ENCODE results near the gene TMEM140.
"Not testable (repeated sequence)": the region's sequence is repeated elsewhere in the genome, so short reads cannot be mapped to it uniquely, and the experiment has no call there.

The TMEM140 gene

GRCh38 chr7:135147899-135148721 lies at the start of gene TMEM140:
Gene TMEM140 (plus strand): TSS chr7:135148072. CDS start chr7:135164442, 16,370 bp downstream.
- Histone ChIP-seq H3K4me1 (ENCODE audit: control insufficient read depth, insufficient read depth, low read length) (peaks cover 7% of the 10 kb centered on the region), H3K9me3 (ENCODE audit: control insufficient read depth, insufficient read depth, low read length) (no peaks in the 10 kb centered on the region), H3K9ac (ENCODE audit: low read depth, low read length) (no peak within 1 kb of the TSS), H3K27me3 (ENCODE audit: control insufficient read depth, insufficient read depth, low read length) (no peaks in the 10 kb centered on the region), H3K4me3 (ENCODE audit: low read depth, low read length) (no peak within 1 kb of the TSS), H3K36me3 (ENCODE audit: control insufficient read depth, insufficient read depth, low read length) (no peaks in the 10 kb centered on the region)

GRCh38 chr7:135098391-135098790 lies 49.5 kb upstream of the TMEM140 start:
- no peaks in the 10 kb centered on the region for H3K4me1 ChIP-seq (ENCODE audit: control insufficient read depth, insufficient read depth, low read length)
- no peaks in the 10 kb centered on the region for H3K36me3 ChIP-seq (ENCODE audit: control insufficient read depth, insufficient read depth, low read length)
- no peak overlapping the region for H3K9ac ChIP-seq (ENCODE audit: low read depth, low read length)
- no peaks in the 10 kb centered on the region for H3K27me3 ChIP-seq (ENCODE audit: control insufficient read depth, insufficient read depth, low read length)
- no peaks in the 10 kb centered on the region for H3K9me3 ChIP-seq (ENCODE audit: control insufficient read depth, insufficient read depth, low read length)
- H3K4me3 ChIP-seq (ENCODE audit: low read depth, low read length), result no peak overlapping the region

DNA sequence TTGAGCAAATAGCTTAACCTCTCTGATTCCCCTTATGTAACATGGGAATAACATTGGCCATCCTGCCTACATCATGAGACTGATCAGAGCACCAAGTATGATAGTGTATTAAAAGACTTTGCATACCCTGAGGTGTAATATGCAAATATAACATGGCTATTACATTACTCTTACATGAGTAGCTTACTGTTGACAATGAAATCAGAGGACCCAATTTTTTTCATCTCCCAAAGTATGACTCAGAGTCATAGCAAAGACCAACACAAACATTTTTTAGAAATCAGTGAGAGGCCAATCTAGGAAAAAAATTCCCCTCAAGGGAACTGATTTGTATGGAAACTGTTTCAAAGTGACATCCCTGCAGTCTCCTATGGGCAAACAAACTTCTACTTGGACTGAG lies 47.0 kb upstream of the TMEM140 start:
- H3K27me3 ChIP-seq (ENCODE audit: control insufficient read depth, insufficient read depth, low read length), result no peaks in the 10 kb centered on the region
- H3K4me3 ChIP-seq (ENCODE audit: low read depth, low read length), result no peak overlapping the region
- H3K9me3 ChIP-seq (ENCODE audit: control insufficient read depth, insufficient read depth, low read length), result no peaks in the 10 kb centered on the region
- no peaks in the 10 kb centered on the region for H3K4me1 ChIP-seq (ENCODE audit: control insufficient read depth, insufficient read depth, low read length)
- H3K36me3 ChIP-seq (ENCODE audit: control insufficient read depth, insufficient read depth, low read length), result no peaks in the 10 kb centered on the region
- no peak overlapping the region for H3K9ac ChIP-seq (ENCODE audit: low read depth, low read length)

GRCh38 chr7:135102372-135102771 lies 45.5 kb upstream of the TMEM140 start:
- Histone ChIP-seq H3K27me3 (ENCODE audit: control insufficient read depth, insufficient read depth, low read length) (no peaks in the 10 kb centered on the region), H3K4me1 (ENCODE audit: control insufficient read depth, insufficient read depth, low read length) (no peaks in the 10 kb centered on the region), H3K36me3 (ENCODE audit: control insufficient read depth, insufficient read depth, low read length) (no peaks in the 10 kb centered on the region), H3K9me3 (ENCODE audit: control insufficient read depth, insufficient read depth, low read length) (no peaks in the 10 kb centered on the region), H3K4me3 (ENCODE audit: low read depth, low read length) (no peak overlapping the region), H3K9ac (ENCODE audit: low read depth, low read length) (no peak overlapping the region)

DNA sequence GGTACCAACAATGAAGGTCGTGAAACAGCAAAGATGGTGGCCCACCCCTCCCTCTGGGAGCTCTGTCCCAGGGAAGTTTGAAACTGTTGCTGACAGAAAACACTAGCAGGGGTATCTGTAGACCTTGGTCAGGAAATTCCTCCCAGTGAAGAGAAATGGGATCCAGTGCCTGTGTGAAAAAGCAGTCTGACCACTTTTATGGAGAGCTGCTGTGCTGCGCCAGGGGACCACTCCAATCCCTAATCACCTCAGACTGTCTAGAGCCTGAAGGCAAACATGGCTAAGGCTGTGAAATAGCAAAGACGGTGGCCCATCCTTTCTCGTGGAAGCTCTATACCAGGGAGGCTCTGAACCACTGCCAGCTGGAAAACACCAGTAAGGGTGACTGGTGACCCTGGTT lies 38.3 kb upstream of the TMEM140 start:
- H3K9ac ChIP-seq (ENCODE audit: low read depth, low read length), result no peak overlapping the region
- H3K4me1 ChIP-seq (ENCODE audit: control insufficient read depth, insufficient read depth, low read length), result no peaks in the 10 kb centered on the region
- no peaks in the 10 kb centered on the region for H3K36me3 ChIP-seq (ENCODE audit: control insufficient read depth, insufficient read depth, low read length)
- H3K27me3 ChIP-seq (ENCODE audit: control insufficient read depth, insufficient read depth, low read length), result no peaks in the 10 kb centered on the region
- no peaks in the 10 kb centered on the region for H3K9me3 ChIP-seq (ENCODE audit: control insufficient read depth, insufficient read depth, low read length)
- H3K4me3 ChIP-seq (ENCODE audit: low read depth, low read length), result no peak overlapping the region

DNA sequence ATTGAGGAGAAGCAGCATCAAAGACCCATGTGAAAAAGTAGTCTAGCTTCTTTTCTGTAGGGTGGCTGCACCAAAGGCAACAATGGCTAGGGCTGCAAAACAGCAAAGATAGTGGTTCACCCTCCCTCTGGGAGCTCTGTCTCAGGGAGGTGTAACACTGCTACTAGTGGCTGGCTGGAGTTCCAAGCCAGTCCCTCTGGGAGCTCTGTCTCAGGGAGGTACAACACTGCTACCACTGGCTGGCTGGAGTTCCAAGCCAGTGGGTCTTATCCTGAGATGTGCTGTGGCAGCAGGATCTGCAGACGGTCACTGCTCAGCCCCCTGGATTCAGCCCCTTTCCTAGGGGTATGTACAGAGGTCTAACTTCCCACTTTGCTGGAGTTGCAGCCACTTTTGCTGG lies 37.9 kb upstream of the TMEM140 start:
- Histone ChIP-seq H3K36me3 (ENCODE audit: control insufficient read depth, insufficient read depth, low read length) (no peaks in the 10 kb centered on the region), H3K4me3 (ENCODE audit: low read depth, low read length) (no peak overlapping the region), H3K4me1 (ENCODE audit: control insufficient read depth, insufficient read depth, low read length) (no peaks in the 10 kb centered on the region), H3K27me3 (ENCODE audit: control insufficient read depth, insufficient read depth, low read length) (no peaks in the 10 kb centered on the region), H3K9me3 (ENCODE audit: control insufficient read depth, insufficient read depth, low read length) (no peaks in the 10 kb centered on the region), H3K9ac (ENCODE audit: low read depth, low read length) (no peak overlapping the region)

DNA sequence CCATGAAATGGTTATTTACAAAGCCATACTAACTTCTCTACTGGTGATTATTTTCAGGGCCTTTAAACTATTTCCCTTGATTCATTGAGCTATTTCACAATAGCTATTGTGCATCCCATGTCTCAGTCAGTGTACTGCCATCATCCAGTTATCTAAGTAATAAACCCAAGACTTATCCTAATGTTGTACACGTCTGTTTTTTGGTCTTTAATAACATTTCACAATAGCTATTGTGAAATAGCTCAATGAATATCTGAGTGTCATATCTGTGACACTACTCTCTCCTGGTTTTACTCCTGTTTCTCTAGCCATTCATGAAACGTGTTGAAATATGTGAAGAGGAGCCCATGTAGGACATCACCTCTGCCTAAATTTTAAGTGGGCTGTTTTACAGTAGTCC lies 36.5 kb upstream of the TMEM140 start:
- Histone ChIP-seq H3K9me3 (ENCODE audit: control insufficient read depth, insufficient read depth, low read length) (no peaks in the 10 kb centered on the region), H3K4me1 (ENCODE audit: control insufficient read depth, insufficient read depth, low read length) (no peaks in the 10 kb centered on the region), H3K9ac (ENCODE audit: low read depth, low read length) (no peak overlapping the region), H3K36me3 (ENCODE audit: control insufficient read depth, insufficient read depth, low read length) (no peaks in the 10 kb centered on the region), H3K27me3 (ENCODE audit: control insufficient read depth, insufficient read depth, low read length) (no peaks in the 10 kb centered on the region), H3K4me3 (ENCODE audit: low read depth, low read length) (no peak overlapping the region)

- H3K9me3 ChIP-seq (ENCODE audit: control insufficient read depth, insufficient read depth, low read length), result no peaks in the 10 kb centered on the region
- no peaks in the 10 kb centered on the region for H3K4me1 ChIP-seq (ENCODE audit: control insufficient read depth, insufficient read depth, low read length)
- no peaks in the 10 kb centered on the region for H3K27me3 ChIP-seq (ENCODE audit: control insufficient read depth, insufficient read depth, low read length)
- no peak overlapping the region for H3K9ac ChIP-seq (ENCODE audit: low read depth, low read length)
- H3K4me3 ChIP-seq (ENCODE audit: low read depth, low read length), result no peak overlapping the region
- no peaks in the 10 kb centered on the region for H3K36me3 ChIP-seq (ENCODE audit: control insufficient read depth, insufficient read depth, low read length)
Measured at GRCh38 chr7:135114622-135115021, 33.2 kb upstream of the TMEM140 start.

DNA sequence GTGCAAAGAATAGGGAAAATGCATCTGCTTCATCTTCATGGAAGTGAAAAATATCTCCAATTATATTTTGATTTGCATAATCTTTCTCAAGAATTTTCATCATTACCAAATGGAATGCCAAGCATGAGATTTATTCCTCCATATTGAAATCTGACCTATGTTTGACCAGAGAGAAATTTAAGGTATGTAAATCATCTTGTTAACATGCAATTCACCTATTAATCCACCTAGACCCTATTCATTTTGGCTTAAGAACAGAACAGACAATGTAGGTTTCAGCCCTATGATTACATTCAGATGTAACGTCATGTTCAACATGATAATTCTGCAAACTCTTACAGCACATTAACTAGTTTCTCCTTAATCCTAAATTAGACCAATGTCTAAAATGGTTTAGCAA lies 30.8 kb upstream of the TMEM140 start:
- Histone ChIP-seq H3K9ac (ENCODE audit: low read depth, low read length) (no peak overlapping the region), H3K36me3 (ENCODE audit: control insufficient read depth, insufficient read depth, low read length) (no peaks in the 10 kb centered on the region), H3K4me3 (ENCODE audit: low read depth, low read length) (no peak overlapping the region), H3K9me3 (ENCODE audit: control insufficient read depth, insufficient read depth, low read length) (no peaks in the 10 kb centered on the region), H3K4me1 (ENCODE audit: control insufficient read depth, insufficient read depth, low read length) (no peaks in the 10 kb centered on the region), H3K27me3 (ENCODE audit: control insufficient read depth, insufficient read depth, low read length) (no peaks in the 10 kb centered on the region)

DNA sequence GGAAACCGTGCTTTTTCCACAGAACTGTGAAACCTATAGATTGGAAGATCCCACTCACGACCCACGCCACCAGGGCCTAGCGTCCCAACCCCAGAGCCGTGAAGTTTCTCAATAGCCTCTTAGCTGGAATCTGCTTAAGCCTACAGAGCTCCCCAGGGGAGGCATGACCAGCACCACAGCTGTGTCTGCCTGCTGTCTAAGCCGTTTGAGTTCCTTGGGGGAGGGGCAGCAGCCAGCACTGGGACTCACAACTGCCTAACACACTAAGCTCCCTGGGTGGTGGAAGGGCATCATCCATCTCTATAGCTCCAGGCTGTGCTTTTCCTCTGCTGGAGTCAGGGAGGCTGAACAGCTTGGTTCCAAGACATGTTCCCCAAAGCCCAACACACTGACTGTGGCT lies 26.0 kb upstream of the TMEM140 start:
- no peaks in the 10 kb centered on the region for H3K9me3 ChIP-seq (ENCODE audit: control insufficient read depth, insufficient read depth, low read length)

DNA sequence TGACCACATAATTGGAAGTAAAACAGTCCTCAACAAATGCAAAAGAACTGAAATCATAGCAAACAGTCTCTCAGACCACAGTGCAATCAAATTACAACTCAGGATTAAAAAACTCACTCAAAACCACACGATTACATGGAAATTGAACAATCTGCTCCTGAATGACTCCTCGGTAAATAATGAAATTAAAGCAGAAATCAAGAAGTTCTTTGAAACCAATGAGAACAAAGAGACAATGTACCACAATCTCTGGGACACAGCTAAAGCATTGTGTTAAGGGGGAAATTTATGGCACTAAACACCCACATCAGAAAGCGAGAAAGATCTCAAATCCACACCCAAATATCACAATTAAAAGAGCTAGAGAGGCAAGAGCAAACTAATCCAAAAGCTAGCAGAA lies 23.2 kb upstream of the TMEM140 start:
- H3K9me3 ChIP-seq (ENCODE audit: control insufficient read depth, insufficient read depth, low read length); H3K27me3 ChIP-seq (ENCODE audit: control insufficient read depth, insufficient read depth, low read length); H3K4me1 ChIP-seq (ENCODE audit: control insufficient read depth, insufficient read depth, low read length); H3K4me3 ChIP-seq (ENCODE audit: low read depth, low read length); H3K9ac ChIP-seq (ENCODE audit: low read depth, low read length); H3K36me3 ChIP-seq (ENCODE audit: control insufficient read depth, insufficient read depth, low read length): not testable (repeated sequence)

More for the DNA sequence above, 26.0 kb upstream of the TMEM140 start:
- no peaks in the 10 kb centered on the region for H3K36me3 ChIP-seq (ENCODE audit: control insufficient read depth, insufficient read depth, low read length)
- no peak overlapping the region for H3K4me3 ChIP-seq (ENCODE audit: low read depth, low read length)
- H3K27me3 ChIP-seq (ENCODE audit: control insufficient read depth, insufficient read depth, low read length), result no peaks in the 10 kb centered on the region
- H3K9ac ChIP-seq (ENCODE audit: low read depth, low read length), result no peak overlapping the region
- no peaks in the 10 kb centered on the region for H3K4me1 ChIP-seq (ENCODE audit: control insufficient read depth, insufficient read depth, low read length)

GRCh38 chr7:135128931-135129330 lies 18.9 kb upstream of the TMEM140 start:
- H3K36me3 ChIP-seq (ENCODE audit: control insufficient read depth, insufficient read depth, low read length), result no peaks in the 10 kb centered on the region
- H3K4me3 ChIP-seq (ENCODE audit: low read depth, low read length), result no peak overlapping the region
- H3K9me3 ChIP-seq (ENCODE audit: control insufficient read depth, insufficient read depth, low read length), result no peaks in the 10 kb centered on the region
- no peak overlapping the region for H3K9ac ChIP-seq (ENCODE audit: low read depth, low read length)
- H3K4me1 ChIP-seq (ENCODE audit: control insufficient read depth, insufficient read depth, low read length), result no peaks in the 10 kb centered on the region
- H3K27me3 ChIP-seq (ENCODE audit: control insufficient read depth, insufficient read depth, low read length), result no peaks in the 10 kb centered on the region
